K562 (cell line): ENCODE data around the gene CCT7. TPM values are rescaled to one million over a fixed set of nuclear protein-coding genes. Genes with fewer than 3 reads are reported as not detected.

Experiments
- ATAC-seq: fragments of 200-7000 bp; cut with Tn5 transposase; 3 replicates; pipeline ENCODE4 v1.9.1; 2020; ENCODE audit warnings: moderate library complexity
- BruUV-seq: library from RNA; stranded (reverse); fragments of 400-500 nt; replicated peaks from 2 replicates; lab custom pipeline; 2021; lab: Mats Ljungman, UMichigan
- CTCF ChIA-PET: fragments of 300-600 bp; formaldehyde crosslinking; extraction: SDS; loops from one replicate; lab custom pipeline; 2021; ENCODE audit warnings: low intra/inter-chr PET ratio; lab: Yijun Ruan, JAX
- POLR2A ChIA-PET: fragments of 300-600, 350-650 bp; sonication (Branson Sonifier 250); formaldehyde crosslinking; extraction: SDS; loops from one replicate; lab custom pipeline; 2021; ENCODE audit warnings: antibody characterized with exemption, inconsistent platforms; lab: Yijun Ruan, JAX
- DNase-seq, 4 experiments: peaks; one replicate each; pipeline versions ENCODE4 v3.0.0 to v3.0.0-alpha.2; 2011 to 2018; ENCODE audit warnings: low spot score in 3 of 4, mixed read lengths in 3 of 4; ENCODE audit errors: extremely low read depth in 1 of 4
- FAIRE-seq: peaks from 2 replicates; lab custom pipeline; 2011; peaks lifted over from hg19 to GRCh38; lab: Jason Lieb, UNC
- H2AFZ ChIP-seq: 2 replicates; pipeline ENCODE4 v1.6.0; 2011; ENCODE audit warnings: low read depth, low read length, control low read depth, inconsistent platforms
- H3K27ac ChIP-seq: fragments of 200-600 bp; 3 replicates; pipeline ENCODE4 v1.8.0; 2011; ENCODE audit warnings: low read depth, mild to moderate bottlenecking, control low read depth, inconsistent platforms, low read length, moderate library complexity, mixed read lengths; ENCODE audit errors: extremely low read depth
- H3K27me3 ChIP-seq, 2 experiments: fragments of 300-600 bp in 1 of 2; 2 replicates in 1 of 2; 3 replicates in 1 of 2; pipeline versions ENCODE4 v1.6.0 to v1.8.0; 2011; ENCODE audit warnings: inconsistent platforms in 2 of 2, low read length in 2 of 2, mild to moderate bottlenecking in 1 of 2, mixed read lengths in 1 of 2, moderate library complexity in 1 of 2; ENCODE audit not compliant: control insufficient read depth in 2 of 2, insufficient read depth in 2 of 2
- H3K36me3 ChIP-seq: fragments of 300-600 bp; 3 replicates; pipeline ENCODE4 v1.8.0; 2011; ENCODE audit warnings: mild to moderate bottlenecking, low read length, inconsistent platforms; ENCODE audit not compliant: control insufficient read depth, insufficient read depth
- H3K4me1 ChIP-seq, 2 experiments: fragments of 200-600 bp in 1 of 2; replicated peaks in 1 of 2; 2 replicates in 1 of 2; 3 replicates in 1 of 2; pipeline versions ENCODE4 v1.5.1 to v1.8.0; 2011; ENCODE audit warnings: inconsistent platforms in 2 of 2, low read length in 2 of 2, mild to moderate bottlenecking in 1 of 2, mixed read lengths in 1 of 2, moderate library complexity in 1 of 2; ENCODE audit not compliant: control insufficient read depth in 2 of 2, insufficient read depth in 2 of 2
- H3K4me2 ChIP-seq: 2 replicates; pipeline ENCODE4 v1.6.1; 2011; ENCODE audit warnings: low read length, control low read depth, inconsistent platforms, mixed read lengths; ENCODE audit not compliant: insufficient read depth
- H3K4me3 ChIP-seq: fragments of 200-600 bp; sonication (generic), shearing (Covaris generic); 2 replicates; pipeline ENCODE4 v1.5.1; 2016; ENCODE audit warnings: control low read depth, inconsistent platforms
- H3K79me2 ChIP-seq: fragments of 200-600 bp; 3 replicates; pipeline ENCODE4 v1.8.0; 2011; ENCODE audit warnings: low read length, inconsistent platforms; ENCODE audit not compliant: control insufficient read depth, insufficient read depth
- H3K9ac ChIP-seq, 2 experiments: 2 replicates each; pipeline versions ENCODE4 v1.6.0 to v1.6.1; 2011; ENCODE audit warnings: low read depth in 2 of 2, low read length in 2 of 2, control low read depth in 1 of 2, inconsistent platforms in 1 of 2, mild to moderate bottlenecking in 1 of 2, mixed read lengths in 1 of 2; ENCODE audit not compliant: insufficient read depth in 1 of 2
- H3K9me1 ChIP-seq: one replicate; pipeline ENCODE4 v1.6.0; 2011; ENCODE audit warnings: inconsistent platforms, mild to moderate bottlenecking, low read length, moderate library complexity; ENCODE audit not compliant: control insufficient read depth, insufficient read depth
- H3K9me3 ChIP-seq: replicated peaks from 2 replicates; pipeline ENCODE4 v1.5.1; 2011; ENCODE audit warnings: low read depth, low read length, inconsistent platforms; ENCODE audit not compliant: control insufficient read depth, insufficient read depth
- H4K20me1 ChIP-seq: replicated peaks from 2 replicates; pipeline ENCODE4 v1.6.1; 2011; ENCODE audit warnings: low read length, inconsistent platforms, mixed read lengths; ENCODE audit not compliant: control insufficient read depth, insufficient read depth
- CBX1 ChIP-seq: sonication (generic); IDR thresholded peaks from 2 replicates; pipeline ENCODE4 v1.6.1; 2016; ENCODE audit warnings: antibody characterized with exemption, low read depth, mild to moderate bottlenecking
- GTF3C2 ChIP-seq: IDR thresholded peaks from 3 replicates; pipeline ENCODE4 v1.6.1; 2011; ENCODE audit warnings: borderline replicate concordance, mild to moderate bottlenecking, moderate library complexity; ENCODE audit not compliant: insufficient read length; ENCODE audit errors: extremely low read depth
- MCM7 ChIP-seq, 2 experiments: fragments of 450-650 bp; IDR thresholded peaks; 2 replicates each; pipeline ENCODE4 v1.6.1; 2016 to 2018
- PKNOX1 ChIP-seq: fragments of 450-650 bp; IDR thresholded peaks from 2 replicates; pipeline ENCODE4 v1.6.1; 2016
- POLR2AphosphoS5 ChIP-seq: IDR thresholded peaks from 2 replicates; pipeline ENCODE4 v1.6.1; 2011; ENCODE audit warnings: mild to moderate bottlenecking, low read depth, low read length, moderate library complexity; ENCODE audit not compliant: control insufficient read depth, insufficient read depth
- POLR2B ChIP-seq: fragments of 450-650 bp; IDR thresholded peaks from 2 replicates; pipeline ENCODE4 v1.6.1; 2018; ENCODE audit warnings: low read depth; ENCODE audit not compliant: partially characterized antibody
- RFX1 ChIP-seq: fragments of 450-650 bp; IDR thresholded peaks from 2 replicates; pipeline ENCODE4 v1.6.1; 2016; ENCODE audit warnings: mild to moderate bottlenecking, moderate library complexity
- SP2 ChIP-seq: IDR thresholded peaks from 2 replicates; pipeline ENCODE4 v1.6.1; 2011; ENCODE audit warnings: mild to moderate bottlenecking, low read depth, low read length, moderate library complexity; ENCODE audit not compliant: poor library complexity, severe bottlenecking; ENCODE audit errors: extremely low read depth
- TARDBP ChIP-seq: fragments of 450-650 bp; IDR thresholded peaks from 2 replicates; pipeline ENCODE4 v1.6.1; 2016
- U2AF1 ChIP-seq: fragments of 200-400 bp; formaldehyde crosslinking; optimal IDR thresholded peaks from 2 replicates; pipeline ENCODE3; 2017; ENCODE audit warnings: mild to moderate bottlenecking, low read depth, low read length, moderate library complexity
- ZNF785 ChIP-seq: fragments of 250-450 bp; sonication (Bioruptor Pico); IDR thresholded peaks from 2 replicates; pipeline ENCODE4 v1.4.0; 2020; ENCODE audit warnings: mild to moderate bottlenecking
- ZSCAN32 ChIP-seq: fragments of 450-650 bp; formaldehyde crosslinking; IDR thresholded peaks from 2 replicates; pipeline ENCODE4 v1.4.0; 2020; ENCODE audit warnings: mild to moderate bottlenecking, moderate library complexity
- WGBS: fragments of 100-300 bp; shearing (Covaris generic); methylation state at CpG from one replicate; pipeline ENCODE4 v1.1.6; 2016; ENCODE audit warnings: low coverage, mixed read lengths; ENCODE audit not compliant: insufficient coverage; ENCODE audit errors: missing lambda C conversion rate; 5-methylcytosine and 5-hydroxymethylcytosine counted together
- in situ Hi-C: fragments of 300-500 bp; cut with MboI; formaldehyde crosslinking; loops from 4 replicates; pipeline ENCODE4 v1.15.0; 2018; ENCODE audit warnings: inconsistent platforms, mixed read lengths
- intact Hi-C: fragments of 100-400 bp; cut with micrococcal nuclease; formaldehyde crosslinking; loops from 2 replicates; pipeline ENCODE4 v1.14.2; 2022
- polyA plus RNA-seq, 8 experiments: library from polyadenylated mRNA; depleted of rRNA in 4 of 8; stranded (reverse) in 5 of 8; unstranded in 3 of 8; fragments of >200 nt; fragmentation: Nextera tagmentation in 2 of 8; fragmentation: Illumina TruSeq in 1 of 8; extraction: Ambion mirVana in 2 of 8; extraction: Trizol in 1 of 8; gene quantifications; 2 replicates each; pipeline versions ENCODE4 v1.2.1 to v1.2.3, GENCODE V29; 2011 to 2014; ENCODE audit warnings: inconsistent platforms in 1 of 8, missing spikeins in 1 of 8
- total RNA-seq, 7 experiments: library from RNA; depleted of rRNA in 6 of 7; stranded (reverse); fragments of >200 nt in 6 of 7; fragmentation: Illumina TruSeq in 2 of 7; extraction: Trizol in 2 of 7; gene quantifications; 2 replicates each; pipeline versions ENCODE4 v1.2.1 to v1.2.3, GENCODE V29; 2011 to 2021; ENCODE audit warnings: low replicate concordance in 1 of 7

CCT7 gene
- total and polyA plus RNA-seq, 9 of the 15 experiments (the other 6 are each of a cell fraction or from before 2014, with no cell fraction given), result 326 to 856 (median 638) TPM

GRCh38 chr2:73297151-73297559 is 63.0 kb downstream of the CCT7 start:
- Histone ChIP-seq H2AFZ (no peak overlapping the region), H3K27me3 (peaks cover 7 to 47% of the 10 kb centered on the region in 2 experiments; a peak in 4 of 5 replicates), H3K4me3 (no peak overlapping the region), H3K4me2 (no peak overlapping the region), H3K9me3 (no peaks in the 10 kb centered on the region), H4K20me1 (no peaks in the 10 kb centered on the region), H3K9ac (no peak overlapping the region), H3K79me2 (no peaks in the 10 kb centered on the region), H3K4me1 (peaks cover 0 to 16% of the 10 kb centered on the region in 2 experiments; a peak in 2 of 5 replicates), H3K36me3 (no peaks in the 10 kb centered on the region), H3K27ac (no peak overlapping the region), H3K9me1 (peaks cover 2% of the 10 kb centered on the region)
- ATAC-seq, result no peak
- 7% methylated on average over 2 of the region's 2 CpGs for WGBS
- no peak for FAIRE-seq
- DNase-seq, result no peak
- in situ Hi-C loops, result no loop called here
- no TSS peak for BruUV-seq
- CTCF ChIA-PET, result no interaction called here
- POLR2A ChIA-PET, result no interaction called here
- TF ChIP-seq RFX1, result peak; percentile 30; the same call in 1 of the 2 replicates
- TF ChIP-seq TARDBP, result no peak
- peak; percentile 44; the same call in 1 of the 2 replicates for TF ChIP-seq PKNOX1
- TF ChIP-seq, all 486 proteins: peak for 2
- intact Hi-C loops, result loop anchor here (5.0 kb wide), 1 partner anchor 75 kb away; no protein-coding TSS in a partner anchor

- no peak overlapping the region for H3K4me2 ChIP-seq
- H2AFZ ChIP-seq, result no peak overlapping the region
- ATAC-seq (no peak), DNase-seq (no peak), FAIRE-seq (no peak)
- H3K4me1 ChIP-seq, result peaks cover 0 to 12% of the 10 kb centered on the region in 2 experiments; a peak in 2 of 5 replicates
- BruUV-seq, result no TSS peak
- H3K27ac ChIP-seq, result no peak overlapping the region
- H3K27me3 ChIP-seq, result peaks cover 7 to 46% of the 10 kb centered on the region in 2 experiments; a peak in 4 of 5 replicates
- WGBS, result 0% methylated on average over 3 of the region's 4 CpGs
- no peaks in the 10 kb centered on the region for H3K9me3 ChIP-seq
- no peak overlapping the region for H3K9ac ChIP-seq
- H3K9me1 ChIP-seq, result peaks cover 2% of the 10 kb centered on the region
- H4K20me1 ChIP-seq, result no peaks in the 10 kb centered on the region
- CTCF ChIA-PET, result no interaction called here
- no peaks in the 10 kb centered on the region for H3K36me3 ChIP-seq
- POLR2A ChIA-PET, result no interaction called here
- H3K4me3 ChIP-seq, result no peak overlapping the region
- in situ Hi-C loops, result no loop called here
- no peaks in the 10 kb centered on the region for H3K79me2 ChIP-seq
- intact Hi-C loops, result loop anchor here (5.0 kb wide), 1 partner anchor 75 kb away; no protein-coding TSS in a partner anchor
- TF ChIP-seq POLR2AphosphoS5 (no peak), ZNF785 (CRISPR knock-in tag) (no peak), MCM7 (IDR thresholded peaks at IDR 0.05) (no peak), SP2 (no peak), POLR2B (no peak), ZSCAN32 (CRISPR knock-in tag) (no peak), CBX1 (no peak), GTF3C2 (no peak), U2AF1 (no peak)
These were observed 63.5 kb downstream of the CCT7 start for GRCh38 chr2:73297586-73297985.
